GM12878 (cell line): ENCODE measurements around the gene SLCO4A1. TPM values are rescaled to one million over a fixed set of nuclear protein-coding genes. Genes with fewer than 3 reads are reported as not detected.

Experiments
- ASH2L ChIP-seq: fragments of 300-600, 200-600 bp; sonication (generic); IDR thresholded peaks from 2 replicates; pipeline ENCODE4 v1.6.1; 2017; ENCODE audit warnings: low read depth, mild to moderate bottlenecking, borderline replicate concordance
- ATF3 ChIP-seq: IDR thresholded peaks from 2 replicates; pipeline ENCODE4 v1.6.1; 2011; ENCODE audit warnings: low read depth, mild to moderate bottlenecking, low read length, moderate library complexity, borderline replicate concordance; ENCODE audit errors: extremely low read depth
- BACH1 ChIP-seq: fragments of 450-650 bp; IDR thresholded peaks from 2 replicates; pipeline ENCODE4 v1.6.1; 2017; ENCODE audit warnings: mild to moderate bottlenecking, borderline replicate concordance
- E2F8 ChIP-seq: fragments of 450-650 bp; IDR thresholded peaks from 2 replicates; pipeline ENCODE4 v1.6.1; 2018; ENCODE audit warnings: mild to moderate bottlenecking, low read depth, moderate library complexity; ENCODE audit not compliant: partially characterized antibody
- E4F1 ChIP-seq: fragments of 450-650 bp; IDR thresholded peaks from 2 replicates; pipeline ENCODE4 v1.6.1; 2018; ENCODE audit warnings: borderline replicate concordance, mild to moderate bottlenecking; ENCODE audit not compliant: partially characterized antibody
- ESRRA ChIP-seq: IDR thresholded peaks from 2 replicates; pipeline ENCODE4 v1.6.1; 2012; ENCODE audit warnings: mild to moderate bottlenecking, low read length, improper control_type of control experiment
- ETV6 ChIP-seq, 2 experiments: fragments of 450-650 bp in 1 of 2; IDR thresholded peaks in 1 of 2; conservative IDR thresholded peaks in 1 of 2; 2 replicates each; pipeline ENCODE4 v1.6.1; 2014; ENCODE audit warnings: antibody characterized with exemption in 1 of 2, borderline replicate concordance in 1 of 2, low read depth in 1 of 2, mild to moderate bottlenecking in 1 of 2, moderate library complexity in 1 of 2
- FOS ChIP-seq: IDR thresholded peaks from 3 replicates; pipeline ENCODE4 v1.6.1; 2011; ENCODE audit warnings: borderline replicate concordance; ENCODE audit not compliant: insufficient read length; ENCODE audit errors: extremely low read depth
- JUND ChIP-seq: IDR thresholded peaks from 2 replicates; pipeline ENCODE4 v1.6.1; 2012; ENCODE audit warnings: low read depth, mild to moderate bottlenecking, low read length, improper control_type of control experiment, moderate library complexity
- MYC ChIP-seq: IDR thresholded peaks from 2 replicates; pipeline ENCODE4 v1.6.1; 2011; ENCODE audit warnings: mild to moderate bottlenecking, low read length, moderate library complexity, inconsistent platforms; ENCODE audit not compliant: insufficient read depth, insufficient replicate concordance, insufficient read length, severe bottlenecking
- NR2C1 ChIP-seq: fragments of 450-650 bp; IDR thresholded peaks from 2 replicates; pipeline ENCODE4 v1.6.1; 2017; ENCODE audit warnings: antibody characterized with exemption, mild to moderate bottlenecking, moderate library complexity
- PML ChIP-seq: IDR thresholded peaks from 2 replicates; pipeline ENCODE4 v1.6.1; 2012; ENCODE audit warnings: low read length, inconsistent platforms
- POLR2A ChIP-seq: IDR thresholded peaks from 2 replicates; pipeline ENCODE4 v1.6.1; 2011; ENCODE audit warnings: low read depth, mild to moderate bottlenecking, low read length
- RUNX3 ChIP-seq: IDR thresholded peaks from 2 replicates; pipeline ENCODE4 v1.6.1; 2012; ENCODE audit warnings: low read length, inconsistent platforms
- SMC3 ChIP-seq: IDR thresholded peaks from 2 replicates; pipeline ENCODE4 v1.6.1; 2011; ENCODE audit warnings: low read length, improper control_type of control experiment, borderline replicate concordance
- TCF7 ChIP-seq: IDR thresholded peaks from 2 replicates; pipeline ENCODE4 v1.6.1; 2014; ENCODE audit warnings: antibody characterized with exemption, borderline replicate concordance
- USF1 ChIP-seq: IDR thresholded peaks from 2 replicates; pipeline ENCODE4 v1.6.1; 2011; ENCODE audit warnings: borderline replicate concordance, low read depth, mild to moderate bottlenecking, moderate library complexity, mixed read lengths, low read length; ENCODE audit not compliant: insufficient read depth; ENCODE audit errors: extremely low read length
- WRNIP1 ChIP-seq: IDR thresholded peaks from 2 replicates; pipeline ENCODE4 v1.6.1; 2011; ENCODE audit warnings: low read depth, low read length, improper control_type of control experiment, borderline replicate concordance
- ZBTB11 ChIP-seq: fragments of 450-650 bp; formaldehyde crosslinking; IDR thresholded peaks from 2 replicates; pipeline ENCODE4 v1.5.0; 2022; ENCODE audit warnings: mild to moderate bottlenecking, missing genetic modification characterization
- polyA plus RNA-seq, 11 experiments: library from polyadenylated mRNA; depleted of rRNA in 4 of 11; unstranded in 6 of 11; stranded (reverse) in 5 of 11; fragments of >200 nt; fragmentation: Nextera tagmentation in 4 of 11; fragmentation: Illumina TruSeq in 1 of 11; extraction: Ambion mirVana in 4 of 11; extraction: Trizol in 1 of 11; gene quantifications; 1 replicate in 1 of 11; 2 replicates in 10 of 11; pipeline versions ENCODE4 v1.2.1 to v1.2.3, GENCODE V29; 2011 to 2016; ENCODE audit warnings: inconsistent platforms in 2 of 11, missing spikeins in 2 of 11, low read depth in 1 of 11
- total RNA-seq, 4 experiments: library from RNA; depleted of rRNA in 3 of 4; stranded (reverse); fragments of >200 nt in 3 of 4; fragmentation: Illumina TruSeq in 1 of 4; extraction: Trizol in 1 of 4; gene quantifications; 2 replicates each; pipeline versions ENCODE4 v1.2.1 to v1.2.3, GENCODE V29; 2013 to 2021

SLCO4A1 gene
- total and polyA plus RNA-seq, 10 of the 15 experiments (the other 5 are each of a cell fraction or from before 2014, with no cell fraction given), result 2.1 to 30.7 (median 12.0) TPM

GRCh38 chr20:62627901-62628612, 14.2 kb upstream of the SLCO4A1 start (continued):
- no peak for TF ChIP-seq USF1
- TF ChIP-seq E2F8, result no peak
- no peak for TF ChIP-seq ESRRA
- no peak for TF ChIP-seq ATF3
- TF ChIP-seq FOS, result no peak
- no peak for TF ChIP-seq MYC
- TF ChIP-seq WRNIP1, result no peak
- TF ChIP-seq ETV6 (conservative IDR thresholded peaks at IDR 0.05 in 1 of 2, IDR thresholded peaks at IDR 0.05 in 1 of 2; ENCODE audit: borderline replicate concordance in 1 of 2, low read depth in 1 of 2), result no peak
- no peak for TF ChIP-seq TCF7
- no peak for TF ChIP-seq POLR2A
- TF ChIP-seq RUNX3, result peak; percentile 44
- TF ChIP-seq SMC3, result no peak
- no peak for TF ChIP-seq NR2C1
- no peak for TF ChIP-seq E4F1
- no peak for TF ChIP-seq PML
- TF ChIP-seq ASH2L, result no peak
- no peak for TF ChIP-seq ZBTB11 (CRISPR knock-in tag)
- TF ChIP-seq BACH1, result no peak
- no peak for TF ChIP-seq JUND
